Measurements from ENCODE around the gene EIF5AL1.
"Not testable (repeated sequence)": the region's sequence is repeated elsewhere in the genome, so short reads cannot be mapped to it uniquely, and the experiment has no call there.

Gene EIF5AL1

GRCh38 chr10:79487296-79488194, 24.8 kb upstream of the EIF5AL1 start:
- DNase-seq (ENCODE audit: low read depth in 2 of 2): no peak

GRCh38 chr10:79488336-79488735, 24.0 kb upstream of the EIF5AL1 start:
- DNase-seq (ENCODE audit: low read depth in 2 of 2): no peak

- no peak for DNase-seq (ENCODE audit: low read depth in 2 of 2)
Observed at GRCh38 chr10:79488870-79489269, 23.5 kb upstream of the EIF5AL1 start.

GRCh38 chr10:79490400-79491142, 21.8 kb upstream of the EIF5AL1 start:
- DNase-seq (ENCODE audit: low read depth in 2 of 2): no peak

- no peak for DNase-seq (ENCODE audit: low read depth in 2 of 2)
Observed at GRCh38 chr10:79491143-79491835, 21.0 kb upstream of the EIF5AL1 start.

- no peak for DNase-seq (ENCODE audit: low read depth in 2 of 2)
Observed at GRCh38 chr10:79492256-79492655, 20.1 kb upstream of the EIF5AL1 start.

- no peak for DNase-seq (ENCODE audit: low read depth in 2 of 2)
Observed at GRCh38 chr10:79492839-79493238, 19.5 kb upstream of the EIF5AL1 start.

GRCh38 chr10:79493806-79494205, 18.5 kb upstream of the EIF5AL1 start:
- no peak for DNase-seq (ENCODE audit: low read depth in 2 of 2)

- no peak for DNase-seq (ENCODE audit: low read depth in 2 of 2)
Observed at GRCh38 chr10:79494871-79495705, 17.2 kb upstream of the EIF5AL1 start.

GRCh38 chr10:79495791-79496190, 16.5 kb upstream of the EIF5AL1 start:
- DNase-seq (ENCODE audit: low read depth in 2 of 2): no peak

- no peak for DNase-seq (ENCODE audit: low read depth in 2 of 2)
Observed at GRCh38 chr10:79496896-79497295, 15.4 kb upstream of the EIF5AL1 start.

- DNase-seq (ENCODE audit: low read depth in 2 of 2): no peak
Observed at GRCh38 chr10:79498291-79498829, 14.0 kb upstream of the EIF5AL1 start.

GRCh38 chr10:79502561-79503309, 9.6 kb upstream of the EIF5AL1 start:
- no peak for DNase-seq (ENCODE audit: low read depth in 2 of 2)

GRCh38 chr10:79503787-79504186, 8.5 kb upstream of the EIF5AL1 start:
- DNase-seq (ENCODE audit: low read depth in 2 of 2): not testable (repeated sequence)

GRCh38 chr10:79504483-79504882, 7.8 kb upstream of the EIF5AL1 start:
- not testable (repeated sequence) for DNase-seq (ENCODE audit: low read depth in 2 of 2)

GRCh38 chr10:79505328-79505727, 7.0 kb upstream of the EIF5AL1 start:
- DNase-seq (ENCODE audit: low read depth in 2 of 2): not testable (repeated sequence)

- DNase-seq (ENCODE audit: low read depth in 2 of 2): no peak
Observed at GRCh38 chr10:79505829-79506228, 6.5 kb upstream of the EIF5AL1 start.

GRCh38 chr10:79507440-79508167, 4.7 kb upstream of the EIF5AL1 start:
- no peak for DNase-seq (ENCODE audit: low read depth in 2 of 2)

- DNase-seq (ENCODE audit: low read depth in 2 of 2): not testable (repeated sequence)
Observed at GRCh38 chr10:79508245-79508644, 4.1 kb upstream of the EIF5AL1 start.
